Activated CD8-positive, alpha-beta T cell treated with anti-CD3 and anti-CD28 coated beads for 36 hours (primary cell): Measurements from ENCODE around the gene YAE1. TPM values are rescaled to one million over a fixed set of nuclear protein-coding genes. Genes with fewer than 3 reads are reported as not detected.

Experiments used
- ATAC-seq: fragments of 200-7000 bp; cut with Tn5 transposase; one replicate; pipeline ENCODE4 v1.10.0; 2021; ENCODE audit warnings: mild to moderate bottlenecking, moderate library complexity
- CTCF ChIA-PET: fragments of 350-600 bp; sonication (Branson Sonifier 250); formaldehyde crosslinking; loops from one replicate; lab custom pipeline; 2021; ENCODE audit warnings: antibody characterized with exemption; lab: Charles Lee
- POLR2A ChIA-PET: fragments of 350-600 bp; sonication (Branson Sonifier 250); formaldehyde crosslinking; loops from one replicate; lab custom pipeline; 2021; ENCODE audit warnings: antibody characterized with exemption; lab: Charles Lee
- DNase-seq: peaks from one replicate; pipeline ENCODE4 v3.0.0-alpha.2; 2020
- H3K27ac Mint-ChIP-seq: one replicate; pipeline ENCODE4 v1.8.0; 2021; ENCODE audit warnings: mild to moderate bottlenecking, mixed read lengths
- H3K27me3 Mint-ChIP-seq: one replicate; pipeline ENCODE4 v1.8.0; 2021; ENCODE audit warnings: mixed read lengths
- H3K36me3 Mint-ChIP-seq: one replicate; pipeline ENCODE4 v1.8.0; 2021; ENCODE audit warnings: low read depth, mixed read lengths
- H3K4me1 Mint-ChIP-seq: one replicate; pipeline ENCODE4 v1.8.0; 2021; ENCODE audit warnings: low read depth, mixed read lengths
- H3K4me3 Mint-ChIP-seq: one replicate; pipeline ENCODE4 v1.8.0; 2021; ENCODE audit warnings: mild to moderate bottlenecking, moderate library complexity, mixed read lengths
- H3K9me3 Mint-ChIP-seq: one replicate; pipeline ENCODE4 v1.8.0; 2021; ENCODE audit warnings: mixed read lengths
- CTCF ChIP-seq: fragments of 200-600 bp; IDR thresholded peaks from one replicate; pipeline ENCODE4 v1.8.0; 2022; ENCODE audit warnings: antibody characterized with exemption, mild to moderate bottlenecking
- intact Hi-C: fragments of 100-400 bp; cut with micrococcal nuclease; formaldehyde crosslinking; loops from one replicate; pipeline ENCODE4 v1.10.0; 2022
- total RNA-seq, 2 experiments: library from RNA; stranded (reverse); gene quantifications; one replicate each; pipeline ENCODE4 v1.2.3, GENCODE V29; 2021

Gene YAE1
- total RNA-seq, 2 experiments from 2014 or later: 9.6 to 10.9 TPM

GRCh38 chr7:39606352-39606751 is 40.1 kb downstream of the YAE1 start:
- Mint-ChIP-seq H3K9me3 (peaks cover 8% of the 10 kb centered on the region), H3K27me3 (peaks cover 9% of the 10 kb centered on the region), H3K36me3 (no peaks in the 10 kb centered on the region), H3K4me1 (peaks cover 45% of the 10 kb centered on the region), H3K4me3 (no peak overlapping the region), H3K27ac (no peak overlapping the region)
- intact Hi-C loops: no loop called here
- CTCF ChIA-PET: interaction anchor here (1.3 kb wide), 1 partner anchor 117 kb away, joined by 3 read pairs; no protein-coding TSS in a partner anchor
- POLR2A ChIA-PET: no interaction called here
- no peak for TF ChIP-seq CTCF
- no peak for DNase-seq
- ATAC-seq: no peak

- Mint-ChIP-seq H3K4me3 (no peak overlapping the region), H3K27me3 (peaks cover 9% of the 10 kb centered on the region), H3K27ac (no peak overlapping the region), H3K36me3 (no peaks in the 10 kb centered on the region), H3K9me3 (peaks cover 8% of the 10 kb centered on the region), H3K4me1 (peaks cover 45% of the 10 kb centered on the region)
- TF ChIP-seq CTCF: no peak
- intact Hi-C loops: no loop called here
- ChIA-PET CTCF (interaction anchor here (1.3 kb wide), 1 partner anchor 116 kb away, joined by 3 read pairs; no protein-coding TSS in a partner anchor), POLR2A (interaction anchor here (0.6 kb wide), 1 partner anchor 9 kb away, joined by 3 read pairs; no protein-coding TSS in a partner anchor)
- ATAC-seq (no peak), DNase-seq (no peak)
Observed at GRCh38 chr7:39606941-39607340, 40.7 kb downstream of the YAE1 start.

GRCh38 chr7:39607865-39608264 is 41.7 kb downstream of the YAE1 start:
- Mint-ChIP-seq H3K4me3 (no peak overlapping the region), H3K4me1 (peaks cover 45% of the 10 kb centered on the region), H3K27me3 (peaks cover 12% of the 10 kb centered on the region), H3K9me3 (peaks cover 8% of the 10 kb centered on the region), H3K36me3 (no peaks in the 10 kb centered on the region), H3K27ac (no peak overlapping the region)
- CTCF ChIA-PET: interaction anchor here (0.9 kb wide), 1 partner anchor 28 kb away, joined by 3 read pairs; no protein-coding TSS in a partner anchor
- POLR2A ChIA-PET: no interaction called here
- no peak for ATAC-seq
- DNase-seq: no peak
- intact Hi-C loops: no loop called here
- no peak for TF ChIP-seq CTCF

GRCh38 chr7:39608278-39608677 is 42.1 kb downstream of the YAE1 start:
- H3K27ac Mint-ChIP-seq: no peak overlapping the region
- no peak for TF ChIP-seq CTCF
- H3K4me3 Mint-ChIP-seq: no peak overlapping the region
- POLR2A ChIA-PET: interaction anchor here (1.0 kb wide), 1 partner anchor 9 kb away, joined by 3 read pairs; no protein-coding TSS in a partner anchor
- DNase-seq (no peak), ATAC-seq (no peak)
- H3K4me1 Mint-ChIP-seq: peaks cover 45% of the 10 kb centered on the region
- H3K36me3 Mint-ChIP-seq: no peaks in the 10 kb centered on the region
- peaks cover 8% of the 10 kb centered on the region for H3K9me3 Mint-ChIP-seq
- CTCF ChIA-PET: interaction anchor here (0.7 to 2.1 kb wide), 4 partner anchors 14 to 125 kb away, joined by 3 to 13 read pairs (median 3); partner anchors contain the start of gene RALA
- intact Hi-C loops: no loop called here
- peaks cover 12% of the 10 kb centered on the region for H3K27me3 Mint-ChIP-seq
